Liver (tissue), 9 donors: ENCODE data around the gene YBEY. TPM values are rescaled to one million over a fixed set of nuclear protein-coding genes. Genes with fewer than 3 reads are reported as not detected.

ENCODE experiments used
- DNase-seq: peaks from one replicate; pipeline ENCODE4 v3.0.0-alpha.2; 2017; ENCODE audit warnings: low spot score
- H3K27ac ChIP-seq, 2 donors: one replicate each; pipeline ENCODE4 v1.7.0; 2013; ENCODE audit warnings: inconsistent platforms in 2 of 2, low read length in 2 of 2, control low read depth in 1 of 2, low read depth in 1 of 2, mild to moderate bottlenecking in 1 of 2
- H3K27me3 ChIP-seq, 4 donors: one replicate each; pipeline versions ENCODE4 v1.6.1 to v1.7.0; 2013; ENCODE audit warnings: low read length in 3 of 4, inconsistent platforms in 1 of 4, mild to moderate bottlenecking in 1 of 4, moderate library complexity in 1 of 4; ENCODE audit not compliant: control insufficient read depth in 4 of 4, insufficient read depth in 4 of 4
- H3K36me3 ChIP-seq, 4 donors: one replicate each; pipeline versions ENCODE4 v1.6.1 to v1.7.0; 2013; ENCODE audit warnings: low read length in 3 of 4, mild to moderate bottlenecking in 3 of 4, low read depth in 1 of 4, moderate library complexity in 1 of 4; ENCODE audit not compliant: control insufficient read depth in 4 of 4, insufficient read depth in 3 of 4
- H3K4me1 ChIP-seq, 4 donors: one replicate each; pipeline versions ENCODE4 v1.6.1 to v1.7.0; 2013; ENCODE audit warnings: low read length in 3 of 4, mild to moderate bottlenecking in 3 of 4, moderate library complexity in 1 of 4; ENCODE audit not compliant: control insufficient read depth in 4 of 4, insufficient read depth in 4 of 4
- H3K4me3 ChIP-seq, 3 donors: one replicate each; pipeline versions ENCODE4 v1.6.1 to v1.7.0; 2013; ENCODE audit warnings: low read length in 3 of 3, control low read depth in 1 of 3, low read depth in 1 of 3, mild to moderate bottlenecking in 1 of 3
- H3K9ac ChIP-seq, 2 donors: one replicate each; pipeline ENCODE4 v1.7.0; 2013; ENCODE audit warnings: low read length in 2 of 2, mild to moderate bottlenecking in 2 of 2, moderate library complexity in 2 of 2, control low read depth in 1 of 2, low read depth in 1 of 2
- H3K9me3 ChIP-seq, 4 donors: one replicate each; pipeline versions ENCODE4 v1.6.1 to v1.7.0; 2013; ENCODE audit warnings: low read length in 3 of 4; ENCODE audit not compliant: control insufficient read depth in 4 of 4
- EGR1 ChIP-seq, 2 donors: IDR thresholded peaks; 2 replicates each; pipeline ENCODE4 v1.6.1; 2016 to 2018; ENCODE audit warnings: antibody characterized with exemption in 2 of 2, low read depth in 2 of 2
- FOXA1 ChIP-seq: IDR thresholded peaks from 2 replicates; pipeline ENCODE4 v1.6.1; 2016; ENCODE audit warnings: antibody characterized with exemption
- FOXA2 ChIP-seq: IDR thresholded peaks from 2 replicates; pipeline ENCODE4 v1.6.1; 2016; ENCODE audit warnings: antibody characterized with exemption
- GABPA ChIP-seq, 2 donors: IDR thresholded peaks in 1 of 2; conservative IDR thresholded peaks in 1 of 2; 2 replicates each; pipeline ENCODE4 v1.6.1; 2016; ENCODE audit warnings: antibody characterized with exemption in 2 of 2, mild to moderate bottlenecking in 1 of 2, moderate library complexity in 1 of 2
- HNF4A ChIP-seq, 2 donors: conservative IDR thresholded peaks; 2 replicates each; pipeline ENCODE4 v1.6.1; 2016; ENCODE audit warnings: antibody characterized with exemption in 2 of 2, mild to moderate bottlenecking in 2 of 2
- HNF4G ChIP-seq: IDR thresholded peaks from 2 replicates; pipeline ENCODE4 v1.6.1; 2016; ENCODE audit warnings: antibody characterized with exemption
- JUND ChIP-seq, 2 donors: IDR thresholded peaks; 2 replicates each; pipeline ENCODE4 v1.6.1; 2016; ENCODE audit warnings: antibody characterized with exemption in 2 of 2
- MAX ChIP-seq: IDR thresholded peaks from 2 replicates; pipeline ENCODE4 v1.6.1; 2016; ENCODE audit warnings: antibody characterized with exemption
- RAD21 ChIP-seq, 2 donors: IDR thresholded peaks; 2 replicates each; pipeline ENCODE4 v1.6.1; 2016; ENCODE audit warnings: antibody characterized with exemption in 2 of 2, mild to moderate bottlenecking in 2 of 2
- RXRA ChIP-seq, 2 donors: IDR thresholded peaks; 2 replicates each; pipeline ENCODE4 v1.6.1; 2017 to 2018; ENCODE audit warnings: antibody characterized with exemption in 2 of 2, mild to moderate bottlenecking in 1 of 2
- SP1 ChIP-seq: IDR thresholded peaks from 2 replicates; pipeline ENCODE4 v1.6.1; 2018; ENCODE audit warnings: antibody characterized with exemption, mild to moderate bottlenecking
- TAF1 ChIP-seq: conservative IDR thresholded peaks from 2 replicates; pipeline ENCODE4 v1.6.1; 2016; ENCODE audit warnings: antibody characterized with exemption, mild to moderate bottlenecking
- YY1 ChIP-seq: IDR thresholded peaks from 2 replicates; pipeline ENCODE4 v1.6.1; 2016; ENCODE audit warnings: antibody characterized with exemption, mild to moderate bottlenecking
- ZBTB33 ChIP-seq: IDR thresholded peaks from 2 replicates; pipeline ENCODE4 v1.6.1; 2016; ENCODE audit warnings: antibody characterized with exemption
- WGBS: extraction: QIAGEN DNeasy Blood & Tissue Kit; methylation state at CpG from one replicate; pipeline ENCODE4 v1.1.7; 2013; 5-methylcytosine and 5-hydroxymethylcytosine counted together
- polyA plus RNA-seq, 2 donors: library from polyadenylated mRNA; stranded (reverse) in 1 of 2; unstranded in 1 of 2; fragments of 200-250 nt in 1 of 2; fragments of >200 nt in 1 of 2; fragmentation: Nextera tagmentation in 1 of 2; extraction: Ambion mirVana in 1 of 2; gene quantifications; one replicate each; pipeline versions ENCODE4 v1.2.1 to v1.2.3, GENCODE V29; 2013 to 2015
- total RNA-seq, 2 donors: library from RNA; depleted of rRNA; stranded (reverse); fragments of >200 nt; gene quantifications; one replicate each; pipeline ENCODE4 v1.2.3, GENCODE V29; 2014
- TF ChIP-seq, protein P1 (sequence below): IDR thresholded peaks from 2 replicates; pipeline ENCODE4 v1.6.1; 2016; ENCODE audit warnings: antibody characterized with exemption, mild to moderate bottlenecking
- TF ChIP-seq, protein P2 (sequence below): IDR thresholded peaks from 2 replicates; pipeline ENCODE4 v1.6.1; 2016; ENCODE audit warnings: antibody characterized with exemption
- TF ChIP-seq, protein P3 (sequence below): fragments of 150-350 bp; IDR thresholded peaks from 2 replicates; pipeline ENCODE4 v1.5.1; 2017; ENCODE audit warnings: improper control_type of control experiment, low read depth, low read length; ENCODE audit not compliant: missing input control
- donor health status: healthy.
- donor health status: healthy.
- donor health status: healthy.
- donor health status: healthy.
- donor health status: healthy.

The YBEY gene
- total and polyA plus RNA-seq, 4 donors, result 6.3 to 11.8 (median 10.0) TPM

- TF ChIP-seq, protein P1, sequence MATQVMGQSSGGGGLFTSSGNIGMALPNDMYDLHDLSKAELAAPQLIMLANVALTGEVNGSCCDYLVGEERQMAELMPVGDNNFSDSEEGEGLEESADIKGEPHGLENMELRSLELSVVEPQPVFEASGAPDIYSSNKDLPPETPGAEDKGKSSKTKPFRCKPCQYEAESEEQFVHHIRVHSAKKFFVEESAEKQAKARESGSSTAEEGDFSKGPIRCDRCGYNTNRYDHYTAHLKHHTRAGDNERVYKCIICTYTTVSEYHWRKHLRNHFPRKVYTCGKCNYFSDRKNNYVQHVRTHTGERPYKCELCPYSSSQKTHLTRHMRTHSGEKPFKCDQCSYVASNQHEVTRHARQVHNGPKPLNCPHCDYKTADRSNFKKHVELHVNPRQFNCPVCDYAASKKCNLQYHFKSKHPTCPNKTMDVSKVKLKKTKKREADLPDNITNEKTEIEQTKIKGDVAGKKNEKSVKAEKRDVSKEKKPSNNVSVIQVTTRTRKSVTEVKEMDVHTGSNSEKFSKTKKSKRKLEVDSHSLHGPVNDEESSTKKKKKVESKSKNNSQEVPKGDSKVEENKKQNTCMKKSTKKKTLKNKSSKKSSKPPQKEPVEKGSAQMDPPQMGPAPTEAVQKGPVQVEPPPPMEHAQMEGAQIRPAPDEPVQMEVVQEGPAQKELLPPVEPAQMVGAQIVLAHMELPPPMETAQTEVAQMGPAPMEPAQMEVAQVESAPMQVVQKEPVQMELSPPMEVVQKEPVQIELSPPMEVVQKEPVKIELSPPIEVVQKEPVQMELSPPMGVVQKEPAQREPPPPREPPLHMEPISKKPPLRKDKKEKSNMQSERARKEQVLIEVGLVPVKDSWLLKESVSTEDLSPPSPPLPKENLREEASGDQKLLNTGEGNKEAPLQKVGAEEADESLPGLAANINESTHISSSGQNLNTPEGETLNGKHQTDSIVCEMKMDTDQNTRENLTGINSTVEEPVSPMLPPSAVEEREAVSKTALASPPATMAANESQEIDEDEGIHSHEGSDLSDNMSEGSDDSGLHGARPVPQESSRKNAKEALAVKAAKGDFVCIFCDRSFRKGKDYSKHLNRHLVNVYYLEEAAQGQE, result no peak
- no peak for TF ChIP-seq FOXA1
These were observed 1.4 kb downstream of the YBEY start (continued) for GRCh38 chr21:46287541-46287940.

- Histone ChIP-seq H3K4me3 (no peak overlapping the region), H3K9ac (no peak overlapping the region), H3K4me1 (peaks cover 6 to 18% (median 14%) of the 10 kb centered on the region in 4 donors), H3K27ac (no peak overlapping the region), H3K9me3 (no peaks in the 10 kb centered on the region), H3K27me3 (no peaks in the 10 kb centered on the region), H3K36me3 (peaks cover 0 to 7% (median 0%) of the 10 kb centered on the region in 4 donors)
- 88% methylated on average over 6 of the region's 6 CpGs for WGBS
- TF ChIP-seq, protein P2, sequence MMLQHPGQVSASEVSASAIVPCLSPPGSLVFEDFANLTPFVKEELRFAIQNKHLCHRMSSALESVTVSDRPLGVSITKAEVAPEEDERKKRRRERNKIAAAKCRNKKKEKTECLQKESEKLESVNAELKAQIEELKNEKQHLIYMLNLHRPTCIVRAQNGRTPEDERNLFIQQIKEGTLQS, result no peak
- DNase-seq, result no peak
These were observed 3.6 kb downstream of the YBEY start for GRCh38 chr21:46289655-46290179.

- Histone ChIP-seq H3K9ac (no peak overlapping the region), H3K4me1 (peaks cover 3 to 8% (median 6%) of the 10 kb centered on the region in 4 donors), H3K9me3 (no peaks in the 10 kb centered on the region), H3K27me3 (no peaks in the 10 kb centered on the region), H3K27ac (no peak overlapping the region), H3K4me3 (no peak overlapping the region), H3K36me3 (peaks cover 0 to 7% (median 0%) of the 10 kb centered on the region in 4 donors)
- TF ChIP-seq EGR1 (IDR thresholded peaks at IDR 0.05; ENCODE audit: low read depth in 2 of 2) (no peak), YY1 (no peak), GABPA (IDR thresholded peaks at IDR 0.05 in 1 of 2, conservative IDR thresholded peaks at IDR 0.05 in 1 of 2) (no peak), FOXA1 (no peak), JUND (IDR thresholded peaks at IDR 0.05) (no peak), SP1 (no peak), FOXA2 (no peak), RXRA (IDR thresholded peaks at IDR 0.05) (no peak), ZBTB33 (no peak), MAX (no peak), RAD21 (IDR thresholded peaks at IDR 0.05) (no peak), HNF4A (conservative IDR thresholded peaks at IDR 0.05) (no peak), TAF1 (no peak), HNF4G (no peak)
- TF ChIP-seq, protein P2, result no peak
- TF ChIP-seq, protein P1, result no peak
- TF ChIP-seq, protein P3, sequence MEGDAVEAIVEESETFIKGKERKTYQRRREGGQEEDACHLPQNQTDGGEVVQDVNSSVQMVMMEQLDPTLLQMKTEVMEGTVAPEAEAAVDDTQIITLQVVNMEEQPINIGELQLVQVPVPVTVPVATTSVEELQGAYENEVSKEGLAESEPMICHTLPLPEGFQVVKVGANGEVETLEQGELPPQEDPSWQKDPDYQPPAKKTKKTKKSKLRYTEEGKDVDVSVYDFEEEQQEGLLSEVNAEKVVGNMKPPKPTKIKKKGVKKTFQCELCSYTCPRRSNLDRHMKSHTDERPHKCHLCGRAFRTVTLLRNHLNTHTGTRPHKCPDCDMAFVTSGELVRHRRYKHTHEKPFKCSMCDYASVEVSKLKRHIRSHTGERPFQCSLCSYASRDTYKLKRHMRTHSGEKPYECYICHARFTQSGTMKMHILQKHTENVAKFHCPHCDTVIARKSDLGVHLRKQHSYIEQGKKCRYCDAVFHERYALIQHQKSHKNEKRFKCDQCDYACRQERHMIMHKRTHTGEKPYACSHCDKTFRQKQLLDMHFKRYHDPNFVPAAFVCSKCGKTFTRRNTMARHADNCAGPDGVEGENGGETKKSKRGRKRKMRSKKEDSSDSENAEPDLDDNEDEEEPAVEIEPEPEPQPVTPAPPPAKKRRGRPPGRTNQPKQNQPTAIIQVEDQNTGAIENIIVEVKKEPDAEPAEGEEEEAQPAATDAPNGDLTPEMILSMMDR, result no peak
- WGBS, result 98% methylated on average over 2 of the region's 2 CpGs
- no peak for DNase-seq
These were observed 5.4 kb downstream of the YBEY start for GRCh38 chr21:46291561-46291960.
